ENCODE results near the gene SLC45A1. TPM values are rescaled to one million over a fixed set of nuclear protein-coding genes. Genes with fewer than 3 reads are reported as not detected.

The SLC45A1 gene
- total and polyA plus RNA-seq, 9 of the 15 experiments (the other 6 are each of a cell fraction or from before 2014, with no cell fraction given), result not detected

GRCh38 chr1:8313231-8313630 is 4.7 kb upstream of the SLC45A1 start:
- CTCF ChIA-PET (ENCODE audit: low intra/inter-chr PET ratio), result interaction anchor here (0.6 to 4.1 kb wide), 5 partner anchors 85 to 645 kb away, joined by 3 to 33 read pairs (median 23); no protein-coding TSS in a partner anchor
- intact Hi-C loops (cut with micrococcal nuclease) (loop anchor here (10.0 kb wide), 1 partner anchor 168 kb away; no protein-coding TSS in a partner anchor), in situ Hi-C loops (cut with MboI) (loop anchor here (5.0 to 25.0 kb wide), 2 partner anchors 296 to 651 kb away; no protein-coding TSS in a partner anchor)
- Histone ChIP-seq H3K27ac (ENCODE audit: extremely low read depth, low read depth, low read length) (no peak overlapping the region; the same call in 2 of the 3 replicates), H4K20me1 (replicated peaks; ENCODE audit: control insufficient read depth, insufficient read depth, low read length) (peaks cover 5% of the 10 kb centered on the region; the same call in 1 of the 2 replicates), H3K4me2 (ENCODE audit: insufficient read depth, low read length) (no peak overlapping the region), H2AFZ (ENCODE audit: low read depth, low read length) (no peak overlapping the region), H3K4me3 (no peak overlapping the region), H3K9me3 (replicated peaks; ENCODE audit: control insufficient read depth, insufficient read depth, low read depth, low read length) (no peaks in the 10 kb centered on the region), H3K4me1 (replicated peaks in 1 of 2; ENCODE audit: control insufficient read depth in 2 of 2, insufficient read depth in 2 of 2, low read length in 2 of 2) (peaks cover 0 to 18% of the 10 kb centered on the region in 2 experiments; a peak in 3 of 5 replicates), H3K27me3 (ENCODE audit: control insufficient read depth in 2 of 2, insufficient read depth in 2 of 2, low read length in 2 of 2) (peaks cover 26 to 73% of the 10 kb centered on the region in 2 experiments), H3K9me1 (ENCODE audit: control insufficient read depth, insufficient read depth, low read length) (no peaks in the 10 kb centered on the region), H3K9ac (ENCODE audit: insufficient read depth in 1 of 2, low read depth in 2 of 2, low read length in 2 of 2) (no peak overlapping the region), H3K36me3 (ENCODE audit: control insufficient read depth, insufficient read depth, low read length) (no peaks in the 10 kb centered on the region), H3K79me2 (ENCODE audit: control insufficient read depth, insufficient read depth, low read length) (no peaks in the 10 kb centered on the region)
- BruUV-seq (replicated peaks), result no TSS peak
- FAIRE-seq (no peak), ATAC-seq (no peak), DNase-seq (ENCODE audit: extremely low read depth in 1 of 4, low spot score in 3 of 4) (no peak)
- 0% methylated on average over 6 of the region's 6 CpGs for WGBS (ENCODE audit: insufficient coverage, low coverage, missing lambda C conversion rate)
- POLR2A ChIA-PET, result interaction anchor here (0.6 kb wide), 1 partner anchor 411 kb away, joined by 3 read pairs; no protein-coding TSS in a partner anchor
- TF ChIP-seq ZNF277 (CRISPR knock-in tag; IDR thresholded peaks at IDR 0.05; ENCODE audit: borderline replicate concordance) (no peak), HMBOX1 (IDR thresholded peaks at IDR 0.05) (no peak), ZC3H11A (IDR thresholded peaks at IDR 0.05; ENCODE audit: low read depth, low read length) (no peak), ZNF561 (CRISPR knock-in tag; conservative IDR thresholded peaks at IDR 0.05) (no peak), XRCC5 (IDR thresholded peaks at IDR 0.05; ENCODE audit: low read depth, low read length) (no peak), NKRF (IDR thresholded peaks at IDR 0.05; ENCODE audit: borderline replicate concordance) (no peak), PHB (CRISPR knock-in tag; IDR thresholded peaks at IDR 0.05) (no peak), LEF1 (IDR thresholded peaks at IDR 0.05) (no peak), CREB3L1 (IDR thresholded peaks at IDR 0.05; ENCODE audit: borderline replicate concordance, low read depth) (no peak), SREBF2 (CRISPR knock-in tag; IDR thresholded peaks at IDR 0.05) (no peak), BRD4 (IDR thresholded peaks at IDR 0.05) (no peak), MEF2D (tag; conservative IDR thresholded peaks at IDR 0.05; ENCODE audit: low read depth) (no peak), CREM (IDR thresholded peaks at IDR 0.05; ENCODE audit: low read depth) (no peak), U2AF2 (optimal IDR thresholded peaks at IDR 0.05; ENCODE audit: low read depth, low read length) (no peak), ZBTB8A (IDR thresholded peaks at IDR 0.05; ENCODE audit: partially characterized antibody) (no peak), LARP7 (IDR thresholded peaks at IDR 0.05) (no peak)

Data from K562 (cell line).